ENCODE data around the gene MRPL4. TPM values are rescaled to one million over a fixed set of nuclear protein-coding genes. Genes with fewer than 3 reads are reported as not detected.

The MRPL4 gene
- total and polyA plus RNA-seq, 10 of the 15 experiments (the other 5 are each of a cell fraction or from before 2014, with no cell fraction given) = 0.79 to 221 (median 112) TPM

GRCh38 chr19:10266706-10267105, 14.7 kb downstream of the MRPL4 start:
- DNase-seq (ENCODE audit: low read depth, low spot score) (no peak), ATAC-seq (no peak), FAIRE-seq (no peak)
- in situ Hi-C loops (cut with MboI) (loop anchor here (5.0 kb wide), 1 partner anchor 121 kb away; no protein-coding TSS in a partner anchor), intact Hi-C loops (cut with micrococcal nuclease; ENCODE audit: unreplicated experiment) (no loop called here)
- no peaks in the 10 kb centered on the region for H3K27me3 ChIP-seq (replicated peaks in 1 of 2; ENCODE audit: control insufficient read depth in 2 of 2, insufficient read depth in 2 of 2, low read length in 1 of 2)
- no peak overlapping the region for H2AFZ ChIP-seq (ENCODE audit: control insufficient read depth, low read depth, low read length)
- POLR2A ChIA-PET = interaction anchor here (0.6 to 2.7 kb wide), 4 partner anchors 16 to 149 kb away, joined by 3 to 13 read pairs (median 4); no protein-coding TSS in a partner anchor
- no peaks in the 10 kb centered on the region; the same call in 1 of the 2 replicates for H3K4me1 ChIP-seq (ENCODE audit: control insufficient read depth, insufficient read depth, low read length)
- RAD21 ChIA-PET (ENCODE audit: unreplicated experiment) = interaction anchor here (0.7 to 1.5 kb wide), 5 partner anchors 15 to 126 kb away, joined by 3 to 4 read pairs (median 4); partner anchors contain the start of genes MRPL4 and TYK2
- H3K36me3 ChIP-seq (ENCODE audit: control insufficient read depth in 2 of 2, insufficient read depth in 2 of 2, low read length in 1 of 2) = no peaks in the 10 kb centered on the region
- SMC1A ChIA-PET (ENCODE audit: uncharacterized antibody, unreplicated experiment) = interaction anchor here (0.9 to 8.5 kb wide), 2 partner anchors 120 to 125 kb away, joined by 4 to 158 read pairs; no protein-coding TSS in a partner anchor
- TF ChIP-seq EED (IDR thresholded peaks at IDR 0.05; ENCODE audit: low read depth) = no peak
- no peak for TF ChIP-seq BMI1 (IDR thresholded peaks at IDR 0.05; ENCODE audit: borderline replicate concordance)
- no peak for TF ChIP-seq HDAC2 (IDR thresholded peaks at IDR 0.05)
- no peak for TF ChIP-seq RELA (IDR thresholded peaks at IDR 0.05; ENCODE audit: borderline replicate concordance, partially characterized antibody)
- no peak for TF ChIP-seq RELB (IDR thresholded peaks at IDR 0.05; ENCODE audit: low read depth)
- no peak for TF ChIP-seq EZH2 (IDR thresholded peaks at IDR 0.05; ENCODE audit: borderline replicate concordance, control insufficient read depth, low read depth, low read length)
- no peak for TF ChIP-seq MYC (IDR thresholded peaks at IDR 0.05; ENCODE audit: insufficient read depth, insufficient read length, insufficient replicate concordance, low read length, severe bottlenecking)
- WGBS (ENCODE audit: insufficient coverage, insufficient replicate concordance, low lambda C conversion rate, missing lambda C conversion rate) = 92% methylated on average over 7 of the region's 7 CpGs
- no peak overlapping the region for H3K9ac ChIP-seq (ENCODE audit: control insufficient read depth, insufficient read depth, low read length)
- no peak overlapping the region for H3K4me3 ChIP-seq
- H3K27ac ChIP-seq (ENCODE audit: control insufficient read depth, insufficient read depth) = no peak overlapping the region
- CTCF ChIA-PET = interaction anchor here (1.3 to 11.2 kb wide), 6 partner anchors 7 to 154 kb away, joined by 3 to 370 read pairs (median 47); partner anchors contain the start of gene TYK2
- H3K9me3 ChIP-seq (replicated peaks; ENCODE audit: control insufficient read depth, insufficient read depth, low read length) = no peaks in the 10 kb centered on the region
- no peaks in the 10 kb centered on the region for H4K20me1 ChIP-seq (ENCODE audit: control insufficient read depth, insufficient read depth)
- no peak overlapping the region for H3K4me2 ChIP-seq (ENCODE audit: control insufficient read depth, insufficient read depth)
- peaks cover 19% of the 10 kb centered on the region for H3K79me2 ChIP-seq (ENCODE audit: control insufficient read depth, insufficient read depth, low read length)
- no TSS peak for BruUV-seq (replicated peaks)

All from GM12878 (cell line).